ENCODE results near the gene PLCD3. TPM values are rescaled to one million over a fixed set of nuclear protein-coding genes. Genes with fewer than 3 reads are reported as not detected.

Gene PLCD3
- total and polyA plus RNA-seq, 8 donors, result 12.5 to 49.1 (median 16.9) TPM

DNA sequence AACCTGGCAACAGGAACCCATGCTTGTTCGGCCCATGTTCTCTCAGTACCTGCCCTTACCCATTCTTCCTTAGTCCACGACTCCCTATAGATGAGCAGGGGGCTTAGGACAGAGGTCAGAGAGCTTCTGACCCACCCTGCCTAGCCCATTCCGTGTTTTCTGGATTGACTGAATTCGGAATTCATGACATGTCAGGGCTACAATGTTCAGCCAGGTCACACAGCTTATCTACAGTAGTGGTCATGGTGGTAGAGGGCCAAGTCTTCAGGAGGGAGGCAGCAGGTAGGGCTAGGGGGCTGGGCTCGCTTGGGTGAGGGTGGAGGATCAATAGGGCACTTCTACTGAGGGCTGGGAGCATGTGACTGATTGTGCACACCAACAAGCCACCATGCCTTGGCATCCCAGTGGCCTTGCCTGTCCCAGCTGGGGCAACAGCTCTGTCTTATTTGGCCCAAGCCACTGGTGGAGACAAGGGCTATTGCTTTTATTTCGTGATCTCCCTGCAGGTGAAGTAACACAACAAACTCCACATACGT, 32.5 kb upstream of the PLCD3 start:
- no peak overlapping the region for H3K4me3 ChIP-seq
- DNase-seq (peak in 1 of 4 donors; percentile 29), ATAC-seq (no peak)
- TF ChIP-seq, protein P1, sequence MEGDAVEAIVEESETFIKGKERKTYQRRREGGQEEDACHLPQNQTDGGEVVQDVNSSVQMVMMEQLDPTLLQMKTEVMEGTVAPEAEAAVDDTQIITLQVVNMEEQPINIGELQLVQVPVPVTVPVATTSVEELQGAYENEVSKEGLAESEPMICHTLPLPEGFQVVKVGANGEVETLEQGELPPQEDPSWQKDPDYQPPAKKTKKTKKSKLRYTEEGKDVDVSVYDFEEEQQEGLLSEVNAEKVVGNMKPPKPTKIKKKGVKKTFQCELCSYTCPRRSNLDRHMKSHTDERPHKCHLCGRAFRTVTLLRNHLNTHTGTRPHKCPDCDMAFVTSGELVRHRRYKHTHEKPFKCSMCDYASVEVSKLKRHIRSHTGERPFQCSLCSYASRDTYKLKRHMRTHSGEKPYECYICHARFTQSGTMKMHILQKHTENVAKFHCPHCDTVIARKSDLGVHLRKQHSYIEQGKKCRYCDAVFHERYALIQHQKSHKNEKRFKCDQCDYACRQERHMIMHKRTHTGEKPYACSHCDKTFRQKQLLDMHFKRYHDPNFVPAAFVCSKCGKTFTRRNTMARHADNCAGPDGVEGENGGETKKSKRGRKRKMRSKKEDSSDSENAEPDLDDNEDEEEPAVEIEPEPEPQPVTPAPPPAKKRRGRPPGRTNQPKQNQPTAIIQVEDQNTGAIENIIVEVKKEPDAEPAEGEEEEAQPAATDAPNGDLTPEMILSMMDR (IDR thresholded peaks at IDR 0.05), result no peak
- no peaks in the 10 kb centered on the region for H3K9me3 ChIP-seq
- peaks cover 0 to 8% of the 10 kb centered on the region in 2 donors for H3K36me3 ChIP-seq
- intact Hi-C loops (cut with DNase I), result no loop called here
- H3K4me1 ChIP-seq, result peaks cover 9 to 24% of the 10 kb centered on the region in 2 donors
- H3K27ac ChIP-seq, result no peak overlapping the region
- no peaks in the 10 kb centered on the region for H3K27me3 ChIP-seq

DNA sequence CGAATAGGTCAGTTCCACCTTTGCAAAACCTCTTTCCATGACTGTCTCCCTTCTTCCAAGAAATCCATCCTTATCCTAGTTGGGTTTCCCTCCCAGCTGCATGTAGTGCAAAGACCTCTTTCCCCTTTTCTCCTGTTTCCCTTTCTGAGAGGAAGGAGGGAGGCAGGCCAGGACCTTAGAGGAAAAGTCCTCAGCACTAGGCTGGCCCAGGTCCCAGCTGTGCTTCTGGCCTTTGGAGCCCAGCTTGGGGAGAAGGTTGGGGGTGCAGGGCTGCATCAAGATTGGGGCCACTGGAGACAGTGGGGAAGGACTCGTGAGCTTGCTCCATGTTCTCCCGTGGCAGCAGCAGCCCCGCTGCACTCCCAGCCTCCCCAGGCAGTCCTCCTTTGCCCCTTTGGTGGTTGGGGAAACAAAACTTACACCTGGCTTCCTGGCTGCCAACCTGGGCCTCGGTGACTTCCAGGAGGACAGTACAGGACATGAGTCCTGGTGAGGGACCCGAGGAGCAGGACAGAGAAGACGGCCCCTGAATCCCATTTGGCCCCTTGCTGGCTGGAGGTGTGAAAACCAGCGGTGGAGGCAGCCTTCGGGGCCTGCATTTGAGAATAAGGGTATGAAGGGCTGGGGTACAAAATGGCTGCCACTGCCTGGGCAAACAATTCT, 29.8 kb upstream of the PLCD3 start:
- peak in 2 of 4 donors; percentile 48 to 75 for DNase-seq
- Histone ChIP-seq H3K27ac (peak overlapping the region; percentile 14 to 95), H3K9me3 (no peaks in the 10 kb centered on the region), H3K4me3 (peak overlapping the region; percentile 16 to 71), H3K27me3 (no peaks in the 10 kb centered on the region), H3K4me1 (peaks cover 28 to 51% of the 10 kb centered on the region in 2 donors), H3K36me3 (no peaks in the 10 kb centered on the region)
- intact Hi-C loops (cut with DNase I), result no loop called here
- TF ChIP-seq, protein P1 (IDR thresholded peaks at IDR 0.05), result no peak
- ATAC-seq, result no peak

DNA sequence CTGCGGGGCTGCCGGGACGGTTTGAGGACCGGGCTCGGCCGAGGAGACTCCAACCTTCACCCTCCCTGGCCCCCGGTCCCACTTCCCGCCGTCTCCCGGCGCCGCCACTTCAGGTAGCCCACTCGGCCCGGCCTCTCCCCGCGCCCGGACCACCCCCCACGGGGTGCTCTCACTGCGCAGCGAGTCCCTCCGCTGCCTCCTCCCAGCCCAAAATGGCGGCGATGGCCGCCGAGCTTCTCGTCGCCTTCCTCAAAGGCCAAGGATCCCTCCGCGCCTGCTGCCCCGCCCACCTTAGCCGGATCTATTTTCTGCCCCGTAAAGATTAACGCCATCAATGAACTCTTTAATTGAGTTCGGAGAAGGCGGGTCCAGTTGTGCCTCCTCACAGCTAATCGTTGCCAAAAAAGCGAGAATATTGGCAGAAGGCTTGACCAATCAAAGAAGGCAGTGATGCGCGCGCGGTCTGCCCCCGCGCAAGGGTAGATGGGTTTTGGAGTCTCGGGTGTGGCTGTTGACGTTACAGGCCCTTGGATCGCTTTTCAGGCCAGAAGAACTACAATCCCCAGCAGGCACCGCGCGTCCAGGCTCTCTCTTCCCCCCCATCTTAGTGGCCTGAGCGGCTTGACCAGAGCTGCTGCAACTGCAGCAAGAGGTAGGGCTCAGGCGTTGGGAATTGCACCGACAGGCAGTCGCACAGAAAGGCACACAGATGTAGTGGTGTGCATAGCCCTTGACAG, 29.1 kb upstream of the PLCD3 start, which contains the start of gene HEXIM2:
HEXIM2 (plus strand) TSS at position 588 of the 737 bp plus-strand sequence. CDS start 919 bp downstream, outside the sequence.
- H3K4me3 ChIP-seq, result peak within 1 kb of the TSS; percentile 71 to 92
- ATAC-seq (peak; percentile 94), DNase-seq (peak; percentile 97 to 100 (median 99))
- TF ChIP-seq, protein P1 (IDR thresholded peaks at IDR 0.05), result no peak
- no peaks in the 10 kb centered on the region for H3K27me3 ChIP-seq
- peaks cover 28 to 58% of the 10 kb centered on the region in 2 donors for H3K4me1 ChIP-seq
- no peaks in the 10 kb centered on the region for H3K9me3 ChIP-seq
- intact Hi-C loops (cut with DNase I), result no loop called here
- peak within 1 kb of the TSS; percentile 95 to 100 for H3K27ac ChIP-seq
- no peaks in the 10 kb centered on the region for H3K36me3 ChIP-seq

DNA sequence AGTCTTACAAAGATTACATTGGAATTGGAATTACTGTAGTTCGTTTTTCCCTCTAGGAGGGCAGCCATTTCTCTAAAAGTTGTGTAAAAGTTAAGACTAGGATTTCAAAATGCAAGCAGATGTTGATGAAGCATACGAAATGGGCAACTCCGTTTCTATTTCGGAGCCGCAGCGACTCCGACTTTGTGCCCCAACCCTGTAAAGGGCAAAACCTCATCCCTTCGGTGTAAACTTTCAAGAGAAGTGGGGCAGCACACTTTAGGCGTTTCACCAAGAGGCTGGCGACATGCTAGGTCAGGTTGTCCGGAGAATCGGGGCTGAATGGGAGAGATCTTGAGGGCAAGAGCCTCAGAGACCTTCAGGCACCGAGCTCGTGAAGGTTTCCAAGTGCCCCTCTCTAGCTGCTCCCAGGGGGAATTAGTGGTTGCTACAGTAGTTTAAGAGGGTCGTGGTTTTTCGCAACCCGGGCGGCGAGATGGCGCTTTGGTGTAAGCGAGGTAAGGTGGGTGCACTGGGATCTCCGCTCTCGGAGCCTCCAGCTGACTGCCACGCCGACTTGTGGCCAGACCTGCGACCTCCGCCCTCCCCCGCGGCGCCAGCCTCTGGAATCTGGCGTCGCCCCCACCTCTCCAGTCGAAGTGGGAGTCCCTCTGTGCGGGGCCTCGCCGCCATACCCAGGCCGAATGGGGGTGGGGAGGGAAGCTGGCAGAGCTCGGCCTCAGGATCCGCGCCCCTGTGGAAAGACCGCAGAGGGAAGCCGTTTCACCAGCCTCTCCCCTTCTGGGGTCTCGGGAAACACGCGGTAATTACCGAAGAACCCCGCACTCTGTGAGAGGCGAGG, 28.4 kb upstream of the PLCD3 start:
- Histone ChIP-seq H3K36me3 (no peaks in the 10 kb centered on the region), H3K9me3 (no peaks in the 10 kb centered on the region), H3K4me1 (peaks cover 28 to 64% of the 10 kb centered on the region in 2 donors), H3K27ac (peak overlapping the region; percentile 95 to 100), H3K27me3 (no peaks in the 10 kb centered on the region), H3K4me3 (peak overlapping the region; percentile 71 to 92)
- DNase-seq (peak; percentile 76 to 89 (median 82)), ATAC-seq (peak; percentile 63)
- intact Hi-C loops (cut with DNase I), result no loop called here
- TF ChIP-seq, protein P1 (IDR thresholded peaks at IDR 0.05), result no peak
